Measurements from ENCODE around the gene ZRANB3.
A peak's percentile ranks its signal among the peaks of the same experiment; 100 is the strongest.

The ZRANB3 gene

GRCh38 chr2:135140606-135141005 lies 390.4 kb downstream of the ZRANB3 start:
- Histone ChIP-seq H3K23ac (ENCODE audit: low read depth, low read length, poor library complexity) (no peak overlapping the region), H3K27ac (replicated peaks; ENCODE audit: low read length) (no peak overlapping the region), H3K4me2 (ENCODE audit: insufficient read depth, low read length, poor library complexity, severe bottlenecking) (no peak overlapping the region), H3K18ac (ENCODE audit: low read length) (no peak overlapping the region), H3K9ac (ENCODE audit: low read depth, low read length, poor library complexity) (no peak overlapping the region), H2BK120ac (ENCODE audit: low read depth, low read length) (no peak overlapping the region), H4K8ac (ENCODE audit: low read depth, low read length) (no peak overlapping the region), H3K27me3 (ENCODE audit: control insufficient read depth in 3 of 3, insufficient read depth in 3 of 3, low read depth in 1 of 3, low read length in 3 of 3) (no peaks in the 10 kb centered on the region), H3K36me3 (replicated peaks in 1 of 2; ENCODE audit: control insufficient read depth in 2 of 2, insufficient read depth in 2 of 2, low read length in 2 of 2) (peaks cover 4 to 78% of the 10 kb centered on the region in 2 donors), H2AK5ac (ENCODE audit: low read depth, low read length) (no peak overlapping the region), H3K4me1 (ENCODE audit: control insufficient read depth in 2 of 2, insufficient read depth in 1 of 2, low read depth in 1 of 2, low read length in 2 of 2) (no peaks in the 10 kb centered on the region), H2BK15ac (ENCODE audit: low read length) (no peak overlapping the region), H4K91ac (ENCODE audit: low read depth, low read length, poor library complexity) (no peak overlapping the region), H2BK5ac (ENCODE audit: low read length) (no peak overlapping the region), H2AFZ (ENCODE audit: low read length) (no peak overlapping the region), H3K4ac (ENCODE audit: low read length) (no peak overlapping the region), H2BK12ac (ENCODE audit: low read length) (no peak overlapping the region), H3K14ac (ENCODE audit: low read length) (no peak overlapping the region), H3K4me3 (ENCODE audit: low read length in 2 of 2) (no peak overlapping the region), H3K9me3 (replicated peaks in 1 of 2; ENCODE audit: control insufficient read depth in 2 of 2, insufficient read depth in 1 of 2, low read depth in 1 of 2, low read length in 2 of 2) (peaks cover 0 to 27% of the 10 kb centered on the region in 2 donors), H3K79me1 (ENCODE audit: low read depth, low read length) (no peaks in the 10 kb centered on the region)
- no peak for DNase-seq (ENCODE audit: low spot score)

- Histone ChIP-seq H2BK15ac (ENCODE audit: low read length) (no peak overlapping the region), H3K27ac (replicated peaks; ENCODE audit: low read length) (no peak overlapping the region), H3K36me3 (replicated peaks in 1 of 2; ENCODE audit: control insufficient read depth in 2 of 2, insufficient read depth in 2 of 2, low read length in 2 of 2) (peaks cover 6 to 92% of the 10 kb centered on the region in 2 donors), H3K18ac (ENCODE audit: low read length) (no peak overlapping the region), H3K79me1 (ENCODE audit: low read depth, low read length) (no peaks in the 10 kb centered on the region), H3K4me3 (ENCODE audit: low read length in 2 of 2) (no peak overlapping the region), H3K4me1 (ENCODE audit: control insufficient read depth in 2 of 2, insufficient read depth in 1 of 2, low read depth in 1 of 2, low read length in 2 of 2) (peaks cover 0 to 4% of the 10 kb centered on the region in 2 donors), H4K91ac (ENCODE audit: low read depth, low read length, poor library complexity) (no peak overlapping the region), H2AFZ (ENCODE audit: low read length) (no peak overlapping the region), H3K9me3 (replicated peaks in 1 of 2; ENCODE audit: control insufficient read depth in 2 of 2, insufficient read depth in 1 of 2, low read depth in 1 of 2, low read length in 2 of 2) (no peaks in the 10 kb centered on the region), H3K14ac (ENCODE audit: low read length) (no peak overlapping the region), H2BK5ac (ENCODE audit: low read length) (no peak overlapping the region), H2BK12ac (ENCODE audit: low read length) (no peak overlapping the region), H3K4me2 (ENCODE audit: insufficient read depth, low read length, poor library complexity, severe bottlenecking) (no peak overlapping the region), H3K4ac (ENCODE audit: low read length) (no peak overlapping the region), H4K8ac (ENCODE audit: low read depth, low read length) (no peak overlapping the region), H3K27me3 (ENCODE audit: control insufficient read depth in 3 of 3, insufficient read depth in 3 of 3, low read depth in 1 of 3, low read length in 3 of 3) (no peaks in the 10 kb centered on the region), H3K9ac (ENCODE audit: low read depth, low read length, poor library complexity) (no peak overlapping the region), H2AK5ac (ENCODE audit: low read depth, low read length) (no peak overlapping the region), H2BK120ac (ENCODE audit: low read depth, low read length) (no peak overlapping the region), H3K23ac (ENCODE audit: low read depth, low read length, poor library complexity) (no peak overlapping the region)
- WGBS, 2 donors (ENCODE audit: extremely low coverage in 2 of 2, insufficient read length in 2 of 2, insufficient replicate concordance in 1 of 2): no CpG with 5 or more reads among the region's 1 CpG
- no peak for DNase-seq (ENCODE audit: low spot score)
These were observed 398.7 kb downstream of the ZRANB3 start for GRCh38 chr2:135132314-135132713.

- H3K23ac ChIP-seq (ENCODE audit: low read depth, low read length, poor library complexity): no peak overlapping the region
- no peaks in the 10 kb centered on the region for H3K9me3 ChIP-seq (replicated peaks in 1 of 2; ENCODE audit: control insufficient read depth in 2 of 2, insufficient read depth in 1 of 2, low read depth in 1 of 2, low read length in 2 of 2)
- no peak overlapping the region for H2AFZ ChIP-seq (ENCODE audit: low read length)
- peaks cover 0 to 4% of the 10 kb centered on the region in 2 donors for H3K4me1 ChIP-seq (ENCODE audit: control insufficient read depth in 2 of 2, insufficient read depth in 1 of 2, low read depth in 1 of 2, low read length in 2 of 2)
- H2BK15ac ChIP-seq (ENCODE audit: low read length): no peak overlapping the region
- no peak overlapping the region for H3K14ac ChIP-seq (ENCODE audit: low read length)
- WGBS, 2 donors (ENCODE audit: extremely low coverage in 2 of 2, insufficient read length in 2 of 2, insufficient replicate concordance in 1 of 2): no CpG with 5 or more reads among the region's 2 CpGs
- H3K4me3 ChIP-seq (ENCODE audit: low read length in 2 of 2): no peak overlapping the region
- peak; percentile 17 for DNase-seq (ENCODE audit: low spot score)
- no peak overlapping the region for H2AK5ac ChIP-seq (ENCODE audit: low read depth, low read length)
- H4K8ac ChIP-seq (ENCODE audit: low read depth, low read length): no peak overlapping the region
- no peaks in the 10 kb centered on the region for H3K27me3 ChIP-seq (ENCODE audit: control insufficient read depth in 3 of 3, insufficient read depth in 3 of 3, low read depth in 1 of 3, low read length in 3 of 3)
- no peak overlapping the region for H3K18ac ChIP-seq (ENCODE audit: low read length)
- H2BK12ac ChIP-seq (ENCODE audit: low read length): no peak overlapping the region
- H4K91ac ChIP-seq (ENCODE audit: low read depth, low read length, poor library complexity): no peak overlapping the region
- H3K36me3 ChIP-seq (replicated peaks in 1 of 2; ENCODE audit: control insufficient read depth in 2 of 2, insufficient read depth in 2 of 2, low read length in 2 of 2): peaks cover 6 to 90% of the 10 kb centered on the region in 2 donors
- no peak overlapping the region for H3K4ac ChIP-seq (ENCODE audit: low read length)
- H3K9ac ChIP-seq (ENCODE audit: low read depth, low read length, poor library complexity): no peak overlapping the region
- H3K27ac ChIP-seq (replicated peaks; ENCODE audit: low read length): no peak overlapping the region
- no peak overlapping the region for H2BK5ac ChIP-seq (ENCODE audit: low read length)
- H3K79me1 ChIP-seq (ENCODE audit: low read depth, low read length): no peaks in the 10 kb centered on the region
- H3K4me2 ChIP-seq (ENCODE audit: insufficient read depth, low read length, poor library complexity, severe bottlenecking): no peak overlapping the region
- no peak overlapping the region for H2BK120ac ChIP-seq (ENCODE audit: low read depth, low read length)
These were observed 400.3 kb downstream of the ZRANB3 start for GRCh38 chr2:135130751-135131150.

GRCh38 chr2:135125940-135126339 lies 405.1 kb downstream of the ZRANB3 start:
- no peak overlapping the region for H3K18ac ChIP-seq (ENCODE audit: low read length)
- H2AFZ ChIP-seq (ENCODE audit: low read length): no peak overlapping the region
- H3K23ac ChIP-seq (ENCODE audit: low read depth, low read length, poor library complexity): no peak overlapping the region
- no peak overlapping the region for H3K4ac ChIP-seq (ENCODE audit: low read length)
- DNase-seq (ENCODE audit: low spot score): no peak
- no CpG with 5 or more reads among the region's 2 CpGs for WGBS, 2 donors (ENCODE audit: extremely low coverage in 2 of 2, insufficient read length in 2 of 2, insufficient replicate concordance in 1 of 2)
- peaks cover 0 to 3% of the 10 kb centered on the region in 2 donors for H3K4me1 ChIP-seq (ENCODE audit: control insufficient read depth in 2 of 2, insufficient read depth in 1 of 2, low read depth in 1 of 2, low read length in 2 of 2)
- no peak overlapping the region for H3K14ac ChIP-seq (ENCODE audit: low read length)
- no peak overlapping the region for H2BK15ac ChIP-seq (ENCODE audit: low read length)
- no peak overlapping the region for H3K9ac ChIP-seq (ENCODE audit: low read depth, low read length, poor library complexity)
- no peaks in the 10 kb centered on the region for H3K9me3 ChIP-seq (replicated peaks in 1 of 2; ENCODE audit: control insufficient read depth in 2 of 2, insufficient read depth in 1 of 2, low read depth in 1 of 2, low read length in 2 of 2)
- no peak overlapping the region for H3K27ac ChIP-seq (replicated peaks; ENCODE audit: low read length)
- peaks cover 4 to 79% of the 10 kb centered on the region in 2 donors for H3K36me3 ChIP-seq (replicated peaks in 1 of 2; ENCODE audit: control insufficient read depth in 2 of 2, insufficient read depth in 2 of 2, low read length in 2 of 2)
- H3K79me1 ChIP-seq (ENCODE audit: low read depth, low read length): no peaks in the 10 kb centered on the region
- H3K4me3 ChIP-seq (ENCODE audit: low read length in 2 of 2): no peak overlapping the region
- no peak overlapping the region for H2BK120ac ChIP-seq (ENCODE audit: low read depth, low read length)
- H4K91ac ChIP-seq (ENCODE audit: low read depth, low read length, poor library complexity): no peak overlapping the region
- no peak overlapping the region for H4K8ac ChIP-seq (ENCODE audit: low read depth, low read length)
- H2AK5ac ChIP-seq (ENCODE audit: low read depth, low read length): no peak overlapping the region
- no peaks in the 10 kb centered on the region for H3K27me3 ChIP-seq (ENCODE audit: control insufficient read depth in 3 of 3, insufficient read depth in 3 of 3, low read depth in 1 of 3, low read length in 3 of 3)
- H3K4me2 ChIP-seq (ENCODE audit: insufficient read depth, low read length, poor library complexity, severe bottlenecking): no peak overlapping the region
- H2BK5ac ChIP-seq (ENCODE audit: low read length): no peak overlapping the region
- no peak overlapping the region for H2BK12ac ChIP-seq (ENCODE audit: low read length)
